GM18508 (cell line): ENCODE measurements around the gene KIAA0586.
"Not testable (repeated sequence)": the region's sequence is repeated elsewhere in the genome, so short reads cannot be mapped to it uniquely, and the experiment has no call there.

Experiments used
- ATAC-seq: cut with Tn5 transposase; IDR thresholded peaks from one replicate; pipeline ENCODE4 v1.9.1; 2021; ENCODE audit warnings: moderate number of reproducible peaks; ENCODE audit not compliant: insufficient read depth, unreplicated experiment

The KIAA0586 gene

GRCh38 chr14:58463147-58463546 lies 35.6 kb downstream of the KIAA0586 start:
- ATAC-seq = no peak

- no peak for ATAC-seq
Measured at GRCh38 chr14:58464652-58465051, 37.1 kb downstream of the KIAA0586 start.

GRCh38 chr14:58465421-58465820 lies 37.9 kb downstream of the KIAA0586 start:
- no peak for ATAC-seq

DNA sequence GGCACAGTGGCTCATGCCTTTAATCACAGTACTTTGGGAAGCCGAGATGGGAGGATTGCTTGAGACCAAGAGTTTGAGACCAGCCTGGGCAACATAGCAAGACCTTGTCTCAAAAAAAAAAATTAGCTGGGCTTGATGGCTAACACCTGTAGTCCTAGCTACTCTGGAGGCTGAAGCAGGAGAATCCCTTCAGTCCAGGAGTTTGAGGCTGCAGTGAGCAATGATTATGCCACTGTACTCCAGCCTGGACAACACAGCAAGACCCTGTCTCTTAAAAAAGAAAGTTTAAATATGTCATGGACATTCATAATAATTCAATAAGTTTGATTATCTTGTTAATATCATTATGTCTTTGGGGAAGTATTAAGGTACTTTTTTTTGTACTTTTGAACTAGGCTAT lies 38.9 kb downstream of the KIAA0586 start:
- ATAC-seq = no peak

GRCh38 chr14:58467575-58467974 lies 40.1 kb downstream of the KIAA0586 start:
- no peak for ATAC-seq

DNA sequence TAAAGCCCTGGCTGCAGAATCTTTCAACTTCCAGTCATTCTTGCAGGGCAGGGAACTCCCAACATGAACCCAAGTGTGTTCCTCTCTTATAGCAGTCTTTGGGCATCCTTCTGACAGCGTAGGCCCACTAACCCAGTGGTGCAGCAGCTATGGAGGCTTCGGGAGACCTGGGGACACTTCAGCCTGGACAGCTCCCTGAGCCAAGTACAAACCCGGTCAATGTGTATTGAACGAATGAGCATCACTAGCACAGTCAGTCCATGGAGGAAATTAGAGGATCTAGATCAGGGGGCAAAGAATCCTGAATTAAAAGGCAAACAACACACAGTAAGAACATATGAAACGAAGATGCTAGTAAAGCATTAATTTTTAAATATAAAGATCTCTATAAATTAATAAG lies 41.8 kb downstream of the KIAA0586 start:
- ATAC-seq = no peak

- ATAC-seq = no peak
Measured at GRCh38 chr14:58476320-58476719, 48.8 kb downstream of the KIAA0586 start.

- ATAC-seq = no peak
Measured at GRCh38 chr14:58477653-58478052, 50.1 kb downstream of the KIAA0586 start.

GRCh38 chr14:58478329-58478728 lies 50.8 kb downstream of the KIAA0586 start:
- ATAC-seq = not testable (repeated sequence)

DNA sequence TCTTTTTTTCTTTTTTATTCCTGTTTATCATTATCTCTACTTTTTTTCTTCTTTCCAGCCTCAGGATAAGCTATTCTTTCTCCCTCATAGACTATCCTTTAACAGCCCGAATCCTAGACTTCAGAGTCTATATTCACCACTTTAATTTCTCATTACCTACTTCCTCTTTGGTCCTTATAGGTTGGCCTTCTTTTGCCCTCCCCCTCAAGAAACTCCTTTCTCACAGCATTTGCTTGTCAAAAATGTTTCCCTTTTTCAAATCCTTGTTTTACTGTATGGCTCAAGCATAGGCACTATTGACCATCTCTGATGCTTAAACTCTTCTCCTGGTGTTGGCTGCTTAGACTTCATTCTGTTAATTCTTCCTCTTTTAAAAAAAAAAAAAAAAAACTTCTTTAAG lies 52.5 kb downstream of the KIAA0586 start:
- ATAC-seq = no peak

DNA sequence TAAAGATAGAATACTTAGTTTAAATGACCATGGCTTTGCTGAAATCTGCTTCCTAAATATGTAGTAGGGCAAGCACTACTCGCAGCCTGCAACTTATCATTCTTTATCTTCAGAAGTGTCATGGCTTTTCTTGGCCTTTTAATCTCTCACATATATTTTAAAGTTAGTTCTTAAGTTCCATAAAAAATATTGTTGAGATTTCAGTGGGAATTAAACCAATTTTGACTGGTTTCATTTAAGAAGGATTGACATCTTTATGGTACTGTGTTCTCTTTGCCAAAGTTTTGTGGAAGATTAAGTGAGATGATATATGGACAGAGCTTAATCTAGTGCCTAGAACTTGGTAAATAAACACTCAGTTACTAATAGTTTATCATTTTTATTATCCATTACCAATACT lies 56.7 kb downstream of the KIAA0586 start:
- ATAC-seq = no peak

- no peak for ATAC-seq
Measured at GRCh38 chr14:58488550-58488949, 61.0 kb downstream of the KIAA0586 start.

DNA sequence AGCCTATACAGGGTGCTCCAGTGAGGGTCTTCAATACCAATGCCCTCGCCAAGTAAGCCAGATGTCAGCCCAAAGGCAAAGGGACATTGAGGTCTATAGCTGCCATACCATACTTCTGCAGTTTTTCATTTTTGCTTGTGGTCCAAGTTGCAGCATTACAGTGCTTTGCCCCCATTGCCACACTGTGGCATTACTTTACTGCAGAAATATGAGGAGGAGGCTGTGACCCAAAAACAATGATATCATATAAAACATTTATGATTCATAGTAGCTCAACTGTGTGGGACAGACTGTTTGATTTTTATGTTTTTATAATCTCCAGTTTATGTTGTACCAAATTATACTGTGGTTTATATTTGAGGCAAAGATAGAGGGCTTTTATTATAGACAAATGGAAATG lies 64.1 kb downstream of the KIAA0586 start:
- ATAC-seq = no peak

DNA sequence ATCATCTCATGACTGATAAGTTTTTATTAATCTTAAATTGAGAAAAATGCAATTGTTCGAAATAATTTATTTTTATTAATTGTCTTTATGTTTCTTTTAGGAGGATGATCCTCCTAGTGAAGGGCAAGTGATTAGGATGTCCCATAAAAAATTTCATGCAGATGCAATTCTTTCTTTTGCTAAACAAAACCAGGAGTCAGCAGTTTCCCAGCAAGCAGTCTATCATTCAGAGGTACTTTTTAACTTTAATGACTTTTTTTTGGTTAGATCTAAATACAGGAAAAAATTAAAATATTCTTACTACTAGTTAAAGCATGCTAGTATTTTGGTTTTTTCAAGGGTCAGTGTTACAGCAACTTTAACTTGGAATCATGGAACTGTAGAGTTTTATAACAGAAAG lies 64.5 kb downstream of the KIAA0586 start:
- ATAC-seq = no peak

DNA sequence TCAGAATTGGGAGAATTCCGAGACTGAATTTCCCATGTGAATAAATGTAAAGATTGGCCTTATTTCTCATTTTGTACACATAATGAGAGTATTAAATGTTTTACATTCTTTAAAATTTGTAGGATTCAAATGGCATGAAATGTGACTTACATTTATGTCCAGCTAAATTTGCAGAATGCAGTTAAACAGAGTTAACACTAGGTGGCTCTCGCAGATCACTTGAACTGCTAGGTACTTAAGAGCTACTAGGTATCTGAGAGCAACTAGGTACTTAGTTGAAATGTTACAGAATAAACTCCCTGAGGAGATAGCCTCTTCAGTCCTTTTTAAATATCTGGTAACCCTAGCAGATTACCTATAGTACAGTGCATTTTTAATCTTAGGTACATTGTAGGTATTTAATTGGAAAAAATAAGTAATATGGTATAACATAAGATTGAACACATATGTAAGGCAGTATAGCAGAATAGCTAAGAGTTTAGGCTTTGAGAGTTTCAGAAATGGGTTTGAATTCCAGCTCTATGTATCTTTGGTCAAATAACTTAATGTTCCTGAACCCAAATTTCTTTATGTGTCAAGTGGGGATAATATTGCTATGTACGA lies 73.8 kb downstream of the KIAA0586 start:
- no peak for ATAC-seq

- ATAC-seq = no peak
Measured at GRCh38 chr14:58513272-58513671, 85.8 kb downstream of the KIAA0586 start.

- ATAC-seq = no peak
Measured at GRCh38 chr14:58517592-58517991, 90.1 kb downstream of the KIAA0586 start.

- not testable (repeated sequence) for ATAC-seq
Measured at GRCh38 chr14:58525691-58526090, 98.2 kb downstream of the KIAA0586 start.

- no peak for ATAC-seq
Measured at GRCh38 chr14:58533446-58533845, 105.9 kb downstream of the KIAA0586 start.

DNA sequence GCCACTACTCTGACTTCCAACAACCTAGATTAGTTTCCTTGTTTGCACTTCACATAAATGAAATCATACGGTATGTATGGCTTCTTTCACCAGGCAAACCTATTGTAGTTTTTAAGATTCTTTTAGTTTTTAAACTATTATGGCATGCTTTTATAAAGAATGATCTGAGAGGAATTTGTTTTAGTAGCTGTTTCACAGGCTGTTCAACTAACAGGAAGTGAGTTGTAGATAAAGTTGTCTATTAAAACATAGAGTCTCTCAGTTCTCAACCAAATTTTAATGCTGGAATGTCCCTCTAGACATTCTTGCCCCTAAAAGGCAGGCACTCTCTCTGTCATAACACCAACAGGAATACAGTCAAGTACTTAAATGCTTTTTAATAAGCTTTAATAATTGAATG lies 107.5 kb downstream of the KIAA0586 start:
- no peak for ATAC-seq

GRCh38 chr14:58537004-58537403 lies 109.5 kb downstream of the KIAA0586 start:
- ATAC-seq = no peak

GRCh38 chr14:58540749-58541632 lies 113.5 kb downstream of the KIAA0586 start:
- ATAC-seq = no peak
